Activated CD8-positive, alpha-beta memory T cell treated with anti-CD3 and anti-CD28 coated beads, Interleukin-2, amount 50 U/mL, for 1 hour (primary cell): Measurements from ENCODE around the gene FUCA2.

Experiments used
- DNase-seq: peaks from one replicate; pipeline ENCODE4 v3.0.0-alpha.2; 2020; ENCODE audit errors: extremely low read depth

The FUCA2 gene

GRCh38 chr6:143510991-143511891 lies at the start of gene FUCA2:
FUCA2 (minus strand) TSS chr6:143511720; CDS start chr6:143511634, 86 bp downstream.
- DNase-seq, result peak; percentile 21

- no peak for DNase-seq
These were observed 49.7 kb upstream of the FUCA2 start for GRCh38 chr6:143561105-143561704.

GRCh38 chr6:143559051-143559660 lies 47.6 kb upstream of the FUCA2 start:
- no peak for DNase-seq

- no peak for DNase-seq
These were observed 45.0 kb upstream of the FUCA2 start for GRCh38 chr6:143556529-143556928.

GRCh38 chr6:143555582-143555981 lies 44.1 kb upstream of the FUCA2 start:
- no peak for DNase-seq

GRCh38 chr6:143555071-143555492 lies 43.6 kb upstream of the FUCA2 start:
- no peak for DNase-seq

GRCh38 chr6:143553337-143553736 lies 41.8 kb upstream of the FUCA2 start:
- no peak for DNase-seq

GRCh38 chr6:143549949-143550268 lies 38.4 kb upstream of the FUCA2 start:
- no peak for DNase-seq

- DNase-seq, result no peak
These were observed 37.9 kb upstream of the FUCA2 start for GRCh38 chr6:143549221-143549948.

GRCh38 chr6:143546599-143546998 lies 35.1 kb upstream of the FUCA2 start:
- no peak for DNase-seq

- no peak for DNase-seq
These were observed 34.5 kb upstream of the FUCA2 start for GRCh38 chr6:143545976-143546547.

GRCh38 chr6:143545165-143545564 lies 33.6 kb upstream of the FUCA2 start:
- no peak for DNase-seq

GRCh38 chr6:143544011-143544696 lies 32.6 kb upstream of the FUCA2 start:
- no peak for DNase-seq

- no peak for DNase-seq
These were observed 31.9 kb upstream of the FUCA2 start for GRCh38 chr6:143543435-143543834.

- DNase-seq, result no peak
These were observed 31.4 kb upstream of the FUCA2 start for GRCh38 chr6:143542888-143543287.

GRCh38 chr6:143540192-143540591 lies 28.7 kb upstream of the FUCA2 start:
- DNase-seq, result no peak

- no peak for DNase-seq
These were observed 28.2 kb upstream of the FUCA2 start for GRCh38 chr6:143539734-143540133.

GRCh38 chr6:143539106-143539505 lies 27.6 kb upstream of the FUCA2 start:
- DNase-seq, result no peak

GRCh38 chr6:143538374-143538773 lies 26.9 kb upstream of the FUCA2 start:
- no peak for DNase-seq

GRCh38 chr6:143536866-143537691 lies 25.6 kb upstream of the FUCA2 start:
- DNase-seq, result no peak
